GM15510 (cell line): ENCODE data around the gene FBXL2.

Source experiments
- POLR2A ChIP-seq: IDR thresholded peaks from 3 replicates; pipeline ENCODE4 v1.6.1; 2011; ENCODE audit warnings: borderline replicate concordance; ENCODE audit not compliant: insufficient read length; ENCODE audit errors: extremely low read depth

FBXL2 gene, protein sequence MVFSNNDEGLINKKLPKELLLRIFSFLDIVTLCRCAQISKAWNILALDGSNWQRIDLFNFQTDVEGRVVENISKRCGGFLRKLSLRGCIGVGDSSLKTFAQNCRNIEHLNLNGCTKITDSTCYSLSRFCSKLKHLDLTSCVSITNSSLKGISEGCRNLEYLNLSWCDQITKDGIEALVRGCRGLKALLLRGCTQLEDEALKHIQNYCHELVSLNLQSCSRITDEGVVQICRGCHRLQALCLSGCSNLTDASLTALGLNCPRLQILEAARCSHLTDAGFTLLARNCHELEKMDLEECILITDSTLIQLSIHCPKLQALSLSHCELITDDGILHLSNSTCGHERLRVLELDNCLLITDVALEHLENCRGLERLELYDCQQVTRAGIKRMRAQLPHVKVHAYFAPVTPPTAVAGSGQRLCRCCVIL

DNA sequence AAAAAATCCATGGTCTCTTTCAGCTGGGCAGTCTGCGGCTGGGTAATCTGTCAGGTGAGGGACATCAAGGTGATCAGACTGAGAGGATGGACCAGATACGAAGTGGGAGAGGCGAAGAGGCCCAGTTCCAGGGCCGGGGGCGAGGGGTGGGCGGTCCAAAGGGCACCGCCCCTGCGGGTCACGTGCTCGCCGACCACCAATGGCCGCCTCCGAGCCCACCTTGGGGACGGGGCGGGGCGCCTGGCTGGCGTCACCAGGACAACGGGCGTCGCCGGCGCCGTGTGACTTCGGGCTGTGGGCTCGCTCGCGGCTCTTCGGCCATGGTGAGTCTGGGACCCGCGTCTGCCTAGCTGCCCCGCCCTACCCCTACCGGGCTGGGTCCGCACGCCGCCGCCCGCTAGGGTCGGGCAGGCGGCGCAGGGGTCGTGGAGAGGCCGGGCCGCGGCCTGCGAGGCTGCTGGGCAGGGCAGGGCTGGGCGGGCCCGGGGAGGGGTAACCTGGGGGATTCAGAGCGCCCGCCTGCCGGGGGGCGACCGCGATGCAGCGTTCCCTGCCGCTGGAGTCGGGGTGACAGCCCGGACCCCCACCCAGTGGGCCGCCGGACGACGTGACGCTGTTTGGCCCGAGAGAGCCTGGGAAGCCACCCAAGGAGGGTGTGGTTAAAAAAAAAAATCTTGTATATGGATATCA is at the start of gene FBXL2:
TSS of gene FBXL2 (plus strand) at position 250 of the 690 bp plus-strand sequence. CDS start at position 321, 71 bp downstream.
- TF ChIP-seq POLR2A: no peak

DNA sequence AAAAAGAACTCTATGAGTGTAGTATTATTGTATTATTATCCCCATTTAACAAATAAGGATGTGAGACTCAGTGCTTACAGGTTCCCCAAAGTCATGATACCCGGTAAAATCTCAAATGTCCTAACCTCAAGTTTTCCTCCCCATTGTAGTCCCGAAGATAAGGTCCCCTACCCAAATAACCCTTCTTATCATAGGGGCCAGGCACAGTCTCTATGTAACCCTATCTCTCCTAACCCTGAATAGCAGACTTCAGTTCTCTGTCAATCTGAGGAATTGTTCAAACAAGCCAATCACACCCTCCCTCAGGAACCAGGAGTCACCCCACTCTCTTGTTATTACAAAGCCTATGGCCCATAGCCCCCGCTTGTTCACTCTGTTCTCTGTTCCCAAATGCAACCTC is 48.2 kb upstream of the FBXL2 start:
- TF ChIP-seq POLR2A: no peak

GRCh38 chr3:33229947-33230346 is 47.3 kb upstream of the FBXL2 start:
- no peak for TF ChIP-seq POLR2A

DNA sequence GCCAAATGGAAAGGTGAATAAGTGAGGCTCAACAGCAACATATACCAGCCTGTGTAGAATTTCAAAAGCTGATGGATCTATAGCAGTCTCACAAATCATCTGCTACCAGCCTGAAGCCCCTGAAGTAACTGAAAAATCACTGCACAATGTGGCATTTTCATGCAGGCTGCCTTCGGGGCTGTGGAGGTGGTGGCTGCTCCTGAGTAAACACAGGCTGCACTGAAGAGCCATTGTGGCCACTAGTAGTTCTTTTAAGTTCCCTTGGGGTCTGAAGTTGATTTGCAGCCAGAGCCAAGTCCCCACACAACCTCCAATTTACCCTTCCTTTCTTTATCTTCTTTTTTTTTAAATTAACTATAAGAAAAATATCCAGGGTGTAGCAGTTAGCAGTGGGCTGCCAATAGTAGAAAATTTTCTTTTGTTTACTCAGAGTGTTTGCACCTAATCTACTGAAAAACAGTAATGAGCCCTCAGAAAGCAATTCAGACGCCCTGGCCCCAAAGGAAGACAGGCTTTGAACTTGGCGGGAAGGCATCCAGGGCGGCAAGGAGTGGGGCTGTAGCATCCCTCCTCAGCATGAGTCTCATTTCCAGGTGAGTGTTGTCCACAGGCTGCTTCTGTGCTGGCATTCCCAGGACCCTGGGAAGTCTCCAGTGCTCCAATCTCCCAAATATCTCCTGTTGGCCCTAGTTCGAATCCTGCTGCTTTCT is 45.3 kb upstream of the FBXL2 start:
- no peak for TF ChIP-seq POLR2A

GRCh38 chr3:33233884-33234283 is 43.4 kb upstream of the FBXL2 start:
- no peak for TF ChIP-seq POLR2A

- TF ChIP-seq POLR2A: no peak
These were observed 41.2 kb upstream of the FBXL2 start for GRCh38 chr3:33236005-33236404.

GRCh38 chr3:33237439-33237838 is 39.8 kb upstream of the FBXL2 start:
- TF ChIP-seq POLR2A: no peak

DNA sequence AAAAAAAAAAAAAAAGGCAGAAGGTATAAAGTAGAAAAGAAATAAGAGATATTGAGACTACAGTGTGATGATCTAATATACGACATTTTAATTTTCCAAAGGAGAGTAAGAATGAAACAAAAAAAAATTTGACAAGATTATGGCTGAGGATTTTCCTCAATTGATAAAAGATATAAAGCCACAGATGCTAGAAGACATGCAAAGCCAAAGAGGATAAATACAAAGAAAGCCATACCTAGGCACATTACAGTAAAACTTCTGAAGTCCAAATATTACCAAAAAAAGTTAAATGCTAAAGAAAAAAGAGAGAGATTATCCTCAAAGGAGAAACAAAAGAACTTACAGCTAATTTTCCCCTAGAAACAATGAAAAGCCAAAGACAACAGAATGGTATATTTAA is 38.3 kb upstream of the FBXL2 start:
- no peak for TF ChIP-seq POLR2A

- TF ChIP-seq POLR2A: no peak
These were observed 37.0 kb upstream of the FBXL2 start for GRCh38 chr3:33240261-33240660.

DNA sequence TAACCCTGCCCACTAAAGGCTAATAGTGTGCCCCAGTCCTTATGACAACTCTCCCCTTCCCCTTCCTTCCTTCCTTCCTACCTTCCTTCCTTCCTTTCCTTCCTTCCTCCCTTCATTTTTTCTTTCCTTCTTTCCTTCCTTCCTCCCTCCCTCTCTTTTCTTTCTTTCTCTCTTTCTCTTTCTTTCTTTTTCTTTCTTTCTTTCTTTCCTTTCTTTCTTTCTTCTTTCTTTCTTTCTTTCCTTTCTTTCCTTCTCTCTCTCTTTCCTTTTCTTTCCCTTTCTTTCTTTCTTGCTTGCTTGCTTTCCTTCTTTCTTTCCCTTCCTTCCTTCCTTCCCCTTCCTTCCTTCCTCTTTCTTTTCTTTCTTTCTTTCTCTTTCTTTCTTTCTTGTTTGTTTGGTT is 30.5 kb upstream of the FBXL2 start:
- TF ChIP-seq POLR2A: no peak

GRCh38 chr3:33250712-33251111 is 26.5 kb upstream of the FBXL2 start:
- no peak for TF ChIP-seq POLR2A

GRCh38 chr3:33256249-33256648 is 21.0 kb upstream of the FBXL2 start:
- TF ChIP-seq POLR2A: no peak

DNA sequence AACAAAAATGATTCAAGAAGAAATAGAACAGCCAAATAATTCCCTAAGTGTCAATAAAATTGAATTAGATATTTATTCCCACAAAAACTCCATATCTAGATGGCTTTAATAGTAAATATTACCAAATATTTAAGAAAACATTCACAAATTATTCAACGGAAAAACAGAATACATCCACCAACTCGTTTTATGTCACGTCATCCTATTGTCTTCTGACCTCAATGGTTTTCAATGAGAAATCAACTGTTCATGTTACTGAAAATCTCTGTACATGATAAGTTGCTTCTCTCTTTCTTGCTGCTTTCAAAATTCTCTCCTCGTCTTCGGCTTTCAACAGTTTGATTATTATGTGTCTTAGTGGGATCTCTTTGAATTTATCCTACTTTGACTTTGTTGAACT is 17.1 kb upstream of the FBXL2 start:
- no peak for TF ChIP-seq POLR2A

DNA sequence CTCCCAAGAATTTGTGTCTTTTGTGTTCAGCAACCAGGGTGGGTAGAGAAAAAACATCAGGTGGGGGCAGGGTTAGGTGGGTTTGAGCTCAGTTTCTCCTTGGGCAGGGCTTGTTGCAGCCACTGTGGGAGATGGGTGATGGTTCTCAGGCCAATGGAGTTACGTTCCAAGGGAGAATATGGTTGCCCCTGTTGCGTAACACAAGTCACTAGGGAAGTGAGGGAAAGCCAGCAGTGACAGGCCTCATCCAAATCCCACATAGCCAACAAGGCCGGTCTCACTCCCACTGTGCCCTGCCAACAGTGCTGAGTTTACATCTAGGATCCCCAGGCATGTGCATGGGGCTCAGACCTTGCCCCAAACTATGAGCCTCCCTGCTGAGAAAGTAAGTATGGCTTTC is 7.9 kb upstream of the FBXL2 start:
- TF ChIP-seq POLR2A: no peak

DNA sequence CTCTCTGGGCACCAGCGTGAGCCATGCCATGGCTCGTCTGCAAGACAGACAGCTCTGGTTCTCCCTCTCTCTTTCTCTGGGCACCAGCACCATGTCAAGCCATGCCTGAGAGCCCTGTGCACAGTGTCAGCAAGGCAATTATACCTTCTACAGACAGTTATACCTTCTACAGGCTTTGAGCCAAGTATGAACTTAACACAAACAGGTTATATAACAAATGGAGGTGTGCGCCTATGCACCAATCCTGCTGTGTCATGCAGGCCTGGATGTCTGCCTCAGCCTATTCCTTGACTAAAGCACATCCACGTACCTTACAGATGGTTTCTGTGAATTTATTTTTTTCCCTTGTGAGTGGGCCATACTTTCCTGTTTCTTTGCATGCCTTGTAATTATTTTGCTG is 5.9 kb upstream of the FBXL2 start:
- no peak for TF ChIP-seq POLR2A
